ENCODE results near the gene ATP1B1. TPM values are rescaled to one million over a fixed set of nuclear protein-coding genes. Genes with fewer than 3 reads are reported as not detected.

Gene ATP1B1
- total RNA-seq, 1 experiment from 2014 or later, result 48.6 TPM

GRCh38 chr1:169127305-169127704 is 20.8 kb downstream of the ATP1B1 start:
- TF ChIP-seq SRF (IDR thresholded peaks at IDR 0.05; ENCODE audit: low read depth), result no peak
- no peak for TF ChIP-seq RAD21 (IDR thresholded peaks at IDR 0.05; ENCODE audit: low read depth)
- no peak for TF ChIP-seq ZNF274 (IDR thresholded peaks at IDR 0.05; ENCODE audit: low read depth, low read length)
- TF ChIP-seq CEBPB (IDR thresholded peaks at IDR 0.05; ENCODE audit: low read depth), result no peak
- TF ChIP-seq EGR1 (IDR thresholded peaks at IDR 0.05; ENCODE audit: low read depth), result no peak
- TF ChIP-seq ZBTB33 (IDR thresholded peaks at IDR 0.05; ENCODE audit: extremely low read depth, insufficient replicate concordance, low read length), result no peak
- TF ChIP-seq CBX3 (IDR thresholded peaks at IDR 0.05; ENCODE audit: low read depth), result no peak
- TF ChIP-seq YY1 (IDR thresholded peaks at IDR 0.05; ENCODE audit: extremely low read depth, insufficient replicate concordance, low read depth, low read length), result no peak
- TF ChIP-seq ZFX (IDR thresholded peaks at IDR 0.05), result no peak
- TF ChIP-seq FOSL1 (IDR thresholded peaks at IDR 0.05; ENCODE audit: low read depth), result no peak
- no peak for TF ChIP-seq CTCF (IDR thresholded peaks at IDR 0.05 in 2 of 3, conservative IDR thresholded peaks at IDR 0.05 in 1 of 3; ENCODE audit: borderline replicate concordance in 1 of 3, insufficient read depth in 1 of 3, low read depth in 2 of 3, low read length in 2 of 3)
- TF ChIP-seq EZH2phosphoT487 (IDR thresholded peaks at IDR 0.05; ENCODE audit: borderline replicate concordance), result no peak
- no peak for TF ChIP-seq POLR2A (IDR thresholded peaks at IDR 0.05; ENCODE audit: borderline replicate concordance, extremely low read depth, insufficient read depth, insufficient read length)
- TF ChIP-seq JUND (IDR thresholded peaks at IDR 0.05), result no peak
- no peak for TF ChIP-seq REST (IDR thresholded peaks at IDR 0.05; ENCODE audit: low read depth)
- Histone ChIP-seq H2AFZ (ENCODE audit: low read depth, low read length, poor library complexity, severe bottlenecking) (no peak overlapping the region), H3K27ac (ENCODE audit: low read depth, low read length) (no peak overlapping the region), H3K9me3 (ENCODE audit: control insufficient read depth in 1 of 2, insufficient read depth in 1 of 2, low read depth in 1 of 2, low read length in 2 of 2) (no peaks in the 10 kb centered on the region), H4K20me1 (ENCODE audit: insufficient read depth) (no peaks in the 10 kb centered on the region), H3K4me2 (ENCODE audit: low read length) (no peak overlapping the region), H3K27me3 (ENCODE audit: insufficient read depth, low read length) (no peaks in the 10 kb centered on the region), H3K4me3 (replicated peaks in 1 of 2; ENCODE audit: low read depth in 1 of 2, low read length in 2 of 2) (no peak overlapping the region), H3K4me1 (ENCODE audit: control insufficient read depth in 1 of 2, insufficient read depth in 2 of 2, low read length in 2 of 2) (peaks cover 0 to 13% of the 10 kb centered on the region in 2 experiments; a peak in 2 of 4 replicates), H3K79me2 (ENCODE audit: insufficient read depth, low read length) (peaks cover 37% of the 10 kb centered on the region), H3K9ac (ENCODE audit: low read length) (no peak overlapping the region), H3K36me3 (ENCODE audit: control insufficient read depth in 1 of 2, insufficient read depth in 2 of 2, low read length in 2 of 2) (peaks cover 35 to 70% of the 10 kb centered on the region in 2 experiments; a peak in 3 of 4 replicates), H3K9me2 (ENCODE audit: insufficient read depth) (no peaks in the 10 kb centered on the region)
- no TSS peak for BruUV-seq (replicated peaks)
- ATAC-seq (no peak), DNase-seq (ENCODE audit: low read depth, low spot score) (no peak)
- ChIA-PET CTCF (interaction anchor here (0.7 to 1.5 kb wide), 3 partner anchors 19 to 524 kb away, joined by 3 to 5 read pairs (median 3); no protein-coding TSS in a partner anchor), RAD21 (ENCODE audit: low non-redundant PET in 1 of 2, low total read pairs in 2 of 2, uncharacterized antibody in 2 of 2, unreplicated experiment in 2 of 2) (no interaction called here), POLR2A (no interaction called here)
- intact Hi-C loops (cut with micrococcal nuclease), result no loop called here
